Breast epithelium (tissue), 4 donors: Measurements from ENCODE around the gene SYNE2. TPM values are rescaled to one million over a fixed set of nuclear protein-coding genes. Genes with fewer than 3 reads are reported as not detected.
"Not testable (repeated sequence)": the region's sequence is repeated elsewhere in the genome, so short reads cannot be mapped to it uniquely, and the experiment has no call there.

Experiments
- DNase-seq, 2 donors: peaks; one replicate each; pipeline ENCODE4 v3.0.0-alpha.2; 2019; ENCODE audit warnings: low spot score in 2 of 2
- H3K27ac ChIP-seq, 2 donors: fragments of 200-600 bp; sonication (generic) in 1 of 2; one replicate each; pipeline ENCODE4 v1.5.1; 2016 to 2019; ENCODE audit warnings: mild to moderate bottlenecking in 1 of 2
- H3K27me3 ChIP-seq, 2 donors: fragments of 200-600 bp; sonication (generic) in 1 of 2; one replicate each; pipeline versions ENCODE4 v1.5.1 to v1.6.0; 2017 to 2019; ENCODE audit warnings: control low read depth in 1 of 2, mild to moderate bottlenecking in 1 of 2
- H3K36me3 ChIP-seq: fragments of 200-600 bp; one replicate; pipeline ENCODE4 v1.5.1; 2019
- H3K4me1 ChIP-seq, 2 donors: fragments of 200-600 bp; sonication (generic); one replicate each; pipeline ENCODE4 v1.5.1; 2016 to 2019; ENCODE audit warnings: control low read depth in 1 of 2
- H3K4me3 ChIP-seq, 3 donors: fragments of 200-600 bp; sonication (generic); 1 replicate in 2 of 3; 2 replicates in 1 of 3; pipeline ENCODE4 v1.5.1; 2016 to 2019; ENCODE audit warnings: mild to moderate bottlenecking in 3 of 3, moderate library complexity in 2 of 3
- H3K9me3 ChIP-seq, 2 donors: fragments of 200-600 bp; sonication (generic) in 1 of 2; one replicate each; pipeline ENCODE4 v1.5.1; 2016 to 2019; ENCODE audit warnings: control low read depth in 1 of 2
- CTCF ChIP-seq, 3 donors: fragments of 450-650 bp; IDR thresholded peaks; one replicate each; pipeline ENCODE4 v1.5.1; 2016 to 2017; ENCODE audit warnings: antibody characterized with exemption in 3 of 3, mild to moderate bottlenecking in 3 of 3, moderate library complexity in 3 of 3
- POLR2A ChIP-seq: fragments of 450-650 bp; IDR thresholded peaks from one replicate; pipeline ENCODE4 v1.6.1; 2016; ENCODE audit warnings: antibody characterized with exemption, mild to moderate bottlenecking, moderate library complexity
- POLR2AphosphoS5 ChIP-seq, 3 donors: sonication (generic); formaldehyde crosslinking; IDR thresholded peaks; one replicate each; pipeline ENCODE4 v1.6.1; 2017; ENCODE audit warnings: antibody characterized with exemption in 3 of 3
- intact Hi-C: fragments of 100-400 bp; cut with DNase I; formaldehyde crosslinking; loops from one replicate; pipeline ENCODE4 v1.15.1; 2023; ENCODE audit warnings: low total_unique reads
- total RNA-seq, 3 donors: library from RNA; depleted of rRNA; stranded (reverse); fragments of >200 nt; gene quantifications; one replicate each; pipeline ENCODE4 v1.1.0, GENCODE V29; 2016

SYNE2 gene
- total RNA-seq, 3 donors from 2014 or later: 81.4 to 308 (median 303) TPM

GRCh38 chr14:64008016-64008415 is 155.2 kb downstream of the SYNE2 start:
- TF ChIP-seq POLR2AphosphoS5 (IDR thresholded peaks at IDR 0.05): no peak
- no peak for TF ChIP-seq CTCF (IDR thresholded peaks at IDR 0.05)
- no peak for TF ChIP-seq POLR2A
- Histone ChIP-seq H3K36me3 (no peaks in the 10 kb centered on the region), H3K27ac (no peak overlapping the region), H3K27me3 (no peaks in the 10 kb centered on the region), H3K9me3 (no peaks in the 10 kb centered on the region), H3K4me1 (no peaks in the 10 kb centered on the region), H3K4me3 (no peak overlapping the region)
- intact Hi-C loops: no loop called here
- DNase-seq: no peak

- intact Hi-C loops: no loop called here
- TF ChIP-seq POLR2A: no peak
- TF ChIP-seq POLR2AphosphoS5 (IDR thresholded peaks at IDR 0.05): no peak
- no peak for TF ChIP-seq CTCF (IDR thresholded peaks at IDR 0.05)
- Histone ChIP-seq H3K36me3 (no peaks in the 10 kb centered on the region), H3K4me1 (no peaks in the 10 kb centered on the region), H3K4me3 (no peak overlapping the region), H3K27me3 (no peaks in the 10 kb centered on the region), H3K27ac (no peak overlapping the region), H3K9me3 (peaks cover 3 to 5% of the 10 kb centered on the region in 2 donors)
- DNase-seq: no peak
Measured at GRCh38 chr14:64012003-64012402, 159.2 kb downstream of the SYNE2 start.

DNA sequence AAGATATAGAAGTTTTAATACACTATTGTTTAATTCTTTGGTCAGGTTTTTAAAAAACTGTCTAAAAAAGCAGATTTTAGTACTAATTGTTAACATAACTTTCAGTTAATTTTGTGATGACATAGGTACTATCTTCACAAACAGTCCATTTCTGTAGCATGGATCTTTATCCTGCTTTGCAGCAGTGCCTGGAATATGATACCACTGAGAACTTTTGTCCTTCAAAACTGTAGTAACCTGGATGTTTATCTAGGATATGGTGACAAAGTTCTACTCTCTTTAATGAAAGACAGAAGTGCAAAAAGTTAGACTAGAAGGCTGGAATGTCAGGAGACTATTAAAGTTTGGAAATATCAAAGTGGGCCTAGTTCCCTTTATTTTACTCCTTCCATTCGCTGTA is 159.9 kb downstream of the SYNE2 start:
- intact Hi-C loops: no loop called here
- Histone ChIP-seq H3K9me3 (peaks cover 3 to 5% of the 10 kb centered on the region in 2 donors), H3K4me1 (no peaks in the 10 kb centered on the region), H3K27ac (no peak overlapping the region), H3K36me3 (no peaks in the 10 kb centered on the region), H3K27me3 (no peaks in the 10 kb centered on the region), H3K4me3 (no peak overlapping the region)
- TF ChIP-seq CTCF (IDR thresholded peaks at IDR 0.05) (no peak), POLR2AphosphoS5 (IDR thresholded peaks at IDR 0.05) (no peak), POLR2A (no peak)
- DNase-seq: no peak

GRCh38 chr14:64025479-64025878 is 172.7 kb downstream of the SYNE2 start:
- no peaks in the 10 kb centered on the region for H3K27me3 ChIP-seq
- no peaks in the 10 kb centered on the region for H3K4me1 ChIP-seq
- no peak overlapping the region for H3K27ac ChIP-seq
- intact Hi-C loops: no loop called here
- H3K9me3 ChIP-seq: no peaks in the 10 kb centered on the region
- H3K4me3 ChIP-seq: no peak overlapping the region
- no peak for DNase-seq
- TF ChIP-seq CTCF (IDR thresholded peaks at IDR 0.05) (no peak), POLR2A (no peak), POLR2AphosphoS5 (IDR thresholded peaks at IDR 0.05) (no peak)
- H3K36me3 ChIP-seq: no peaks in the 10 kb centered on the region

DNA sequence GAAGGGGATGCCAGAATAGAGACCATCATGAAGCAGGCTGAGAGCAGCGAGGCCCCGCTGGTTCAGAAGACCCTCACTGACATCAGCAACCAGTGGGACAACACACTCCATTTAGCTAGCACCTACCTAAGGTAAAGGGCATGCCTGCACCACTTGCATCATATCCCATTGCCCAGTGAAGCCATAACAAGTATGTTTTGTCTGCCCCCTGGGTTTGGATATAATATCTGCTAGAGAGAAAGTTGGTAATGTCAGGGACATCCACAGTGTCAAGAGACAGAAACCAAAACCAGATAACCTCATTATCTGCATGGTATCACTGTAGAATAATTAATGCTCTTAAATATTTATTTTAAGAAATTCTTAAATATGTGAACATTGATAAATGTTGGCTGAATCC is 173.8 kb downstream of the SYNE2 start:
- intact Hi-C loops: no loop called here
- no peak overlapping the region for H3K4me3 ChIP-seq
- DNase-seq: no peak
- TF ChIP-seq POLR2A (no peak), POLR2AphosphoS5 (IDR thresholded peaks at IDR 0.05) (no peak)
- peaks cover 10% of the 10 kb centered on the region for H3K36me3 ChIP-seq
- H3K4me1 ChIP-seq: no peaks in the 10 kb centered on the region
- H3K9me3 ChIP-seq: no peaks in the 10 kb centered on the region
- no peak overlapping the region for H3K27ac ChIP-seq
- no peaks in the 10 kb centered on the region for H3K27me3 ChIP-seq

DNA sequence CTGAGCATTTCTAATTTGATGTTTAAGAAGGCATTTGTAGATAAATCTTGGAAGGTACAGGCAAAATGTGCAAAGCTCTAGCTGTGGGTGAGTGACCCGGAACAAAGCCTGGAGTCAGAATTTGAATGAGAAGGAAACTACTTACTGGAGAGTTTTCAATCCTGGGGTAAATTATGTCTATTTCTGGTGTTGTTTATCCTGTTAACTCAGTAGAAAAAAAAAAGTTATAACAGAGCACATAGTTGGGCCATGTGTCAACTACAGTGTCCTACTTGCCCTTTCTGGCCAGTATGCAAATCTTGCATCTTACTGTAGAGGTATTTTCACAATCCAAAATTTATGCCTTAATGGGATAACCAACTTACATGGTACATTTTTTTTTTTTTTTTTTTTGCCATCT is 182.3 kb downstream of the SYNE2 start:
- no peak for TF ChIP-seq POLR2AphosphoS5 (IDR thresholded peaks at IDR 0.05)
- no peak for TF ChIP-seq CTCF (IDR thresholded peaks at IDR 0.05)
- TF ChIP-seq POLR2A: no peak
- intact Hi-C loops: no loop called here
- DNase-seq: no peak
- no peaks in the 10 kb centered on the region for H3K9me3 ChIP-seq
- H3K27me3 ChIP-seq: no peaks in the 10 kb centered on the region
- no peak overlapping the region for H3K4me3 ChIP-seq
- no peaks in the 10 kb centered on the region for H3K4me1 ChIP-seq
- H3K27ac ChIP-seq: no peak overlapping the region
- H3K36me3 ChIP-seq: peaks cover 11% of the 10 kb centered on the region

GRCh38 chr14:64037869-64038745 is 185.3 kb downstream of the SYNE2 start:
- H3K9me3 ChIP-seq, H3K27me3 ChIP-seq, H3K27ac ChIP-seq, H3K36me3 ChIP-seq, H3K4me1 ChIP-seq, H3K4me3 ChIP-seq, intact Hi-C loops, DNase-seq: not testable (repeated sequence)
